HG03103 (cell line): ENCODE results near the gene ZSCAN16.

Experiments used
- ATAC-seq: cut with Tn5 transposase; IDR thresholded peaks from one replicate; pipeline ENCODE4 v1.9.1; 2021; ENCODE audit warnings: low read depth; ENCODE audit not compliant: unreplicated experiment

ZSCAN16 gene

GRCh38 chr6:28167068-28167467, 42.7 kb downstream of the ZSCAN16 start:
- no peak for ATAC-seq

DNA sequence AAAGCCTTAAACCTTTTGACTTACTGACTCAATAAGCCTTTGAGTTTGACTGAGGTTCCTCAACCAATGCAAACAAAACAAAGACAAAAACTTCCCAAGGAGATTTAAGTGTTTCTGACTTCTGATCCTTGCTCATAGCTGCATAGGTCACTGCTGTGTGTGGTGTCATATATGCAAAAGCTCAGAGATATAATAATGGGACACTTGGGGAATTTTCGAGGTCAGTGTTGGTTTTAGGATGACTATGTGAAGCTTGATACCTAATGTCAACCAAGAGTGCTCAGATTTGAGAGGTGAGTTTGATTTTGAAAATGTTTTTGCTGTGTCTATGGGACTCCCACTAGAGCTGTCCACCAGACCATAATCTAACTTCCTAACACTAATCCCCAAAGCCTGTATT, 43.5 kb downstream of the ZSCAN16 start:
- ATAC-seq: no peak

DNA sequence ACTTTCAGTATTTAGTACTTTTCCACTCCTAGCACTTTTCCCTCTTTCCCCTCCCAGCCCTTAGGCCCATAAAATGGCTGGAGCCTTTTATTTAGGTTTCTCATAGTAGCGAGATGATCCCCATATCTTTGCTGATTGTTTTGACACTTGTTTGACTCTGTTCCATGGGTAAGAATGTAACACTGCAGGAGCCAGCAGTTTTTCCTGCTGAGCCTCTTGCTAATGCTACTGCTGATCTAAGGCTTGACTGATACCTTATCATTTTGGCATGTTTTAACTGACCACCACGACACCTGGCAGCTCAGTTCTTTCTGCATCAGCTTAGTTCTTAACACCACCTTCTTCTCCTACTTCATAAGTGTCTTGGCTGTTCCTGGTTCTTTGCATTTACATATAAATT, 46.9 kb downstream of the ZSCAN16 start:
- ATAC-seq: no peak

DNA sequence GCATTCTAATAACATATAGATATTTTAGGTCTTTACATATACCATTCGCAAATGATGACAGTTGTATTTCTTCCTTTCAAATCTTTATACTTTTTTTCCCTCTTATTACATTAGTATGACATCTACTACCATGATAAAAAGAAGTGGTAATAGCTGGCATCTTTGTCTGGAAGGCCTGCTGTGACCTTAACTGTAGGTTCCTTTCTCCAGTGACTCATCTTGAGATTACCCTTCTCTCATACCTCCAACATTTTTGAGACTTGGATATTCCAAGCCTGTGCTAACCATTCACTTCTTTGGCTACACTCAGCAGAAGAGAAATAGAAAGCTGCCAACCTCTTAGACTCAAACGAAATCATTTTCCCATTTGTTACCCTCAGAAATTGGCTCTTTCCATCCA, 47.6 kb downstream of the ZSCAN16 start:
- ATAC-seq: no peak

DNA sequence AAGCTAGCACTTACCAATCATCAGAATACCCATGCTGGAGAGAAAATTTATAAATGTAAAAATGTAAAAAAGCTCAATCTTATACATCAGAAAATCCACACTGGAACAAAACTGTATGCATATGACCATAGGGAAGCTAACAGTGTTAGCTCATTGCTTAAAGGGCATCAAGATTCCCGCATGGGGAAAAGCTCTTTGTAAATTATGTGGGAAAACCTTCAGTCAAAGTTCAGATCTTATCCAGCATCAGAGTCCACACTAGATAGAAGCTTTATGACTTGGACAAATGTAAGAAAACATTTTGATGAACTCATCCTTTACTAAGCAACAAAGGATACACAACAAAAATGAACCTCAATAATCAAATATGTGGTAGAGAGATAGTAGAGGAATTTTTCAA, 52.0 kb downstream of the ZSCAN16 start:
- ATAC-seq: no peak
